ENCODE measurements around the gene FLNB.

DNA sequence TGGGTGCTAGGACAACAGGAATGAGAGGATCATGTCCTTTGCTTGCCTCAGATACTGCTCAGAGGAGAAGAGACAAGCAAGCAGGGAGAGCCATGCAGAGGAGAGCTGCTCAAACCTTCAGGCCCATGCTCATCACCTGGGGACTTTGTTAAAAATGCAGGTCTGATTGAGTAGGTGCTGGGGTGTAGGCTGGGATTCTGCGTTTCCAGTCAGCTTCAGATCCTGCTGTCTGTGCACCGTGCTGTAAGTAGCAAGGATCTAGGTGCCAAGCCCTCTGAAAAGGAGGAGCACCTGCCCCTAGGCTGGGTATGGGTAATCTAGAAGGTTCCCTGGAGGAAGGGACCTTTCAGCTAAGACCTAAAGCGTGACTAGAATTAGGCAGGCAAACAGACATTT lies 7.3 kb downstream of the FLNB start:
- TF ChIP-seq, protein P1, sequence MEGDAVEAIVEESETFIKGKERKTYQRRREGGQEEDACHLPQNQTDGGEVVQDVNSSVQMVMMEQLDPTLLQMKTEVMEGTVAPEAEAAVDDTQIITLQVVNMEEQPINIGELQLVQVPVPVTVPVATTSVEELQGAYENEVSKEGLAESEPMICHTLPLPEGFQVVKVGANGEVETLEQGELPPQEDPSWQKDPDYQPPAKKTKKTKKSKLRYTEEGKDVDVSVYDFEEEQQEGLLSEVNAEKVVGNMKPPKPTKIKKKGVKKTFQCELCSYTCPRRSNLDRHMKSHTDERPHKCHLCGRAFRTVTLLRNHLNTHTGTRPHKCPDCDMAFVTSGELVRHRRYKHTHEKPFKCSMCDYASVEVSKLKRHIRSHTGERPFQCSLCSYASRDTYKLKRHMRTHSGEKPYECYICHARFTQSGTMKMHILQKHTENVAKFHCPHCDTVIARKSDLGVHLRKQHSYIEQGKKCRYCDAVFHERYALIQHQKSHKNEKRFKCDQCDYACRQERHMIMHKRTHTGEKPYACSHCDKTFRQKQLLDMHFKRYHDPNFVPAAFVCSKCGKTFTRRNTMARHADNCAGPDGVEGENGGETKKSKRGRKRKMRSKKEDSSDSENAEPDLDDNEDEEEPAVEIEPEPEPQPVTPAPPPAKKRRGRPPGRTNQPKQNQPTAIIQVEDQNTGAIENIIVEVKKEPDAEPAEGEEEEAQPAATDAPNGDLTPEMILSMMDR (IDR thresholded peaks at IDR 0.05): no peak
- TF ChIP-seq EZH2phosphoT487 (IDR thresholded peaks at IDR 0.05): no peak
- no peak for TF ChIP-seq EZH2 (IDR thresholded peaks at IDR 0.05)
